Activated CD4-positive, alpha-beta T cell treated with anti-CD3 and anti-CD28 coated beads for 36 hours (primary cell): ENCODE measurements around the gene AFF2. TPM values are rescaled to one million over a fixed set of nuclear protein-coding genes. Genes with fewer than 3 reads are reported as not detected.

Experiments
- ATAC-seq: fragments of 200-7000 bp; cut with Tn5 transposase; one replicate; pipeline ENCODE4 v1.10.0; 2021; ENCODE audit warnings: mild to moderate bottlenecking, moderate library complexity
- CTCF ChIA-PET: fragments of 350-600 bp; sonication (Branson Sonifier 250); formaldehyde crosslinking; loops from one replicate; lab custom pipeline; 2021; ENCODE audit warnings: antibody characterized with exemption; lab: Charles Lee
- POLR2A ChIA-PET: fragments of 350-600 bp; sonication (Branson Sonifier 250); formaldehyde crosslinking; loops from one replicate; lab custom pipeline; 2021; ENCODE audit warnings: antibody characterized with exemption, inconsistent platforms; lab: Charles Lee
- DNase-seq: peaks from one replicate; pipeline ENCODE4 v3.0.0-alpha.2; 2020
- H3K27ac Mint-ChIP-seq: one replicate; pipeline ENCODE4 v1.8.0; 2021; ENCODE audit warnings: mixed read lengths
- H3K27me3 Mint-ChIP-seq: one replicate; pipeline ENCODE4 v1.8.0; 2021; ENCODE audit warnings: mixed read lengths
- H3K36me3 Mint-ChIP-seq: one replicate; pipeline ENCODE4 v1.8.0; 2021; ENCODE audit warnings: low read depth, mixed read lengths
- H3K4me1 Mint-ChIP-seq: one replicate; pipeline ENCODE4 v1.8.0; 2021; ENCODE audit warnings: mixed read lengths
- H3K4me3 Mint-ChIP-seq: one replicate; pipeline ENCODE4 v1.8.0; 2021; ENCODE audit warnings: mild to moderate bottlenecking, moderate library complexity, mixed read lengths
- H3K9me3 Mint-ChIP-seq: one replicate; pipeline ENCODE4 v1.8.0; 2021; ENCODE audit warnings: low read depth, mixed read lengths
- intact Hi-C, 2 experiments: fragments of 100-400 bp; cut with DNase I in 1 of 2; cut with micrococcal nuclease in 1 of 2; formaldehyde crosslinking; loops; one replicate each; pipeline versions ENCODE4 v1.14.2 to v1.15.1; 2022 to 2024; cut with DNase I, micrococcal nuclease
- total RNA-seq, 2 experiments: library from RNA; stranded (reverse); gene quantifications; one replicate each; pipeline ENCODE4 v1.2.3, GENCODE V29; 2021

Gene AFF2
- total RNA-seq, 2 experiments from 2014 or later: 1.3 to 2.2 TPM

GRCh38 chrX:148763896-148764295, 263.5 kb downstream of the AFF2 start:
- no peaks in the 10 kb centered on the region for H3K27me3 Mint-ChIP-seq
- DNase-seq (no peak), ATAC-seq (no peak)
- CTCF ChIA-PET: no interaction called here
- no peak overlapping the region for H3K27ac Mint-ChIP-seq
- no peaks in the 10 kb centered on the region for H3K9me3 Mint-ChIP-seq
- intact Hi-C loops: no loop called here
- no peak overlapping the region for H3K4me3 Mint-ChIP-seq
- no peaks in the 10 kb centered on the region for H3K4me1 Mint-ChIP-seq
- no peaks in the 10 kb centered on the region for H3K36me3 Mint-ChIP-seq
- POLR2A ChIA-PET: no interaction called here

DNA sequence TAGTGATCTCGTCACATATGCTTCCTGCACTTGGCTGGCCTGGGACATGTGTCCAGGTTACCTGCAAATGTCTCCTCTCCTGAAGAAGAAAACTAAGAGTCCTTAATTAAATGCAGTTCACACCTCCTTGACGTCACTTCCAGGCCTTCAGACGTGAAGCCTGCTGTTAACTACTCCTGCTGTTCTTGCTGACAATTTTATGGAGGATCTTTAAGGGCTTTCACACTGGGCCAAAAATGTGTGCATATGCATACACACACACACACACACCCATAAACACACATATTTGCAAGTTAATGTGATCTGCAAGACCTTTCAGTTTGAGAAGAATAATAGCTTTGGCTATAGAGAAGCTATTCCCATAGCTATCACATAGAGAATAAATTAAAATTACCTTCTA, 267.9 kb downstream of the AFF2 start:
- ChIA-PET POLR2A (no interaction called here), CTCF (no interaction called here)
- ATAC-seq: no peak

DNA sequence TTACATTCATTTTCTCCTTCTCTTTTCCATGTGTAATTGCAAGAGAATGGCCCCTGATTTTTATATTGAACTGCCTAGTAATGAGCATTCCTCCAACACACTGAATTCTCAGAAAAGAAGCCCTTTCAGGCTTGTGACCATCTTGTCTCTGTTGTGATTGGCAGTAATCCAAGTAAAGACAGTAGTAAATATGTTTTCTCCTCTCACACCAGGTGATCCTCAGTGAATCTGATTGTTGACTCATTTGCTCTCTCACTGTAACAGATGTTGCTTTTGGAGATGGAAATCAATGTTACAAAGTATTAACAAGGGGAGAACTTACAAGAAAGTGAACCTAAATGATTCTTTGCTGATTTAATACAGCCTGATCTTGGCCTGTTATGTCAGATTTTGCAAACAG, 271.0 kb downstream of the AFF2 start:
- CTCF ChIA-PET: no interaction called here
- Mint-ChIP-seq H3K9me3 (no peaks in the 10 kb centered on the region), H3K36me3 (no peaks in the 10 kb centered on the region), H3K4me1 (no peaks in the 10 kb centered on the region), H3K27me3 (no peaks in the 10 kb centered on the region), H3K4me3 (no peak overlapping the region), H3K27ac (no peak overlapping the region)
- intact Hi-C loops: no loop called here
- POLR2A ChIA-PET: no interaction called here
- no peak for DNase-seq
- ATAC-seq: no peak

More for the DNA sequence above, 267.9 kb downstream of the AFF2 start:
- DNase-seq: no peak
- Mint-ChIP-seq H3K4me1 (no peaks in the 10 kb centered on the region), H3K27ac (no peak overlapping the region), H3K9me3 (no peaks in the 10 kb centered on the region), H3K4me3 (no peak overlapping the region), H3K36me3 (no peaks in the 10 kb centered on the region), H3K27me3 (no peaks in the 10 kb centered on the region)
- intact Hi-C loops: no loop called here

DNA sequence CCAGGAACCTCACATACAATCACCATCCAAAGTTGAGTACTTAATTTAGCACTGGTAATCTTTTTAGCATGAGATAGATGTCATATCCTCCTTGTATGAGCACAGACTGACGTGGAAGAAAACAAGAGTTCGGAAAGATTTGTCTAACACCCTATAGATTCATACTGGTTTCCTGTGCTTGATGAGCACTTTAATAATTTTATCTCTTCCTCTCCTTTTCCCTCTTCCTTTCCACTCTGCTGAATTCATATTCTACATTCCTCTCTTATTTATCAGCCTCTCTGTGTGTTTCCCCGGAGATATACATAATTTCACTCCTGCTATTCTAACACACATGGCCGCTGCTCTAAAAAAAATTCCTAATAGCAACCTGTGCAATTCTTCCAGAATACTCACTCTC, 273.9 kb downstream of the AFF2 start:
- intact Hi-C loops: no loop called here
- ChIA-PET CTCF (no interaction called here), POLR2A (no interaction called here)
- Mint-ChIP-seq H3K4me1 (no peaks in the 10 kb centered on the region), H3K36me3 (no peaks in the 10 kb centered on the region), H3K4me3 (no peak overlapping the region), H3K27me3 (no peaks in the 10 kb centered on the region), H3K9me3 (peaks cover 12% of the 10 kb centered on the region), H3K27ac (no peak overlapping the region)
- DNase-seq (no peak), ATAC-seq (no peak)

- Mint-ChIP-seq H3K4me1 (no peaks in the 10 kb centered on the region), H3K9me3 (no peaks in the 10 kb centered on the region), H3K4me3 (no peak overlapping the region), H3K27ac (no peak overlapping the region), H3K27me3 (no peaks in the 10 kb centered on the region), H3K36me3 (no peaks in the 10 kb centered on the region)
- ATAC-seq (no peak), DNase-seq (no peak)
- CTCF ChIA-PET: no interaction called here
- POLR2A ChIA-PET: no interaction called here
- intact Hi-C loops: no loop called here
Observed at GRCh38 chrX:148784137-148784536, 283.7 kb downstream of the AFF2 start.

DNA sequence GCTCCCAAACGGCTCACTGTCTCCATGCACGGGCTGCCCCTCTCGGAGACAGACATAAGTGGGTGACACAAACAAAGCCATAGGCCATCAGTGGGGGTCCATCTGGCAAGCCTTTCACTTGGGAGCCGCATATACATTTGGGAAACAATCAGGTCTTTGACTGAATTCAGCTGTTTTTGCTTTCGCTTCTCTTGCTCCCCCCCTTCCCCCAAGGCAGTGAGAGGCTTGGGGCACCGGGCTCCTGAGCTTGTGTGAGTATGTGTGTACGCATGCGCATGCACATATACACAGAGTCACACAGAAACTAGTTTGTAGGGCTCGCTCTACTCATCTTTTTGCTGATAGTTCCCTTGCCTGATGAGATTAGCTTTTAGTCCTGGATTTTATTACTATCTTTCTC, 284.4 kb downstream of the AFF2 start:
- Mint-ChIP-seq H3K27me3 (no peaks in the 10 kb centered on the region), H3K36me3 (no peaks in the 10 kb centered on the region), H3K9me3 (no peaks in the 10 kb centered on the region), H3K4me3 (no peak overlapping the region), H3K27ac (no peak overlapping the region), H3K4me1 (no peaks in the 10 kb centered on the region)
- POLR2A ChIA-PET: no interaction called here
- no peak for DNase-seq
- intact Hi-C loops: no loop called here
- no peak for ATAC-seq
- CTCF ChIA-PET: no interaction called here

DNA sequence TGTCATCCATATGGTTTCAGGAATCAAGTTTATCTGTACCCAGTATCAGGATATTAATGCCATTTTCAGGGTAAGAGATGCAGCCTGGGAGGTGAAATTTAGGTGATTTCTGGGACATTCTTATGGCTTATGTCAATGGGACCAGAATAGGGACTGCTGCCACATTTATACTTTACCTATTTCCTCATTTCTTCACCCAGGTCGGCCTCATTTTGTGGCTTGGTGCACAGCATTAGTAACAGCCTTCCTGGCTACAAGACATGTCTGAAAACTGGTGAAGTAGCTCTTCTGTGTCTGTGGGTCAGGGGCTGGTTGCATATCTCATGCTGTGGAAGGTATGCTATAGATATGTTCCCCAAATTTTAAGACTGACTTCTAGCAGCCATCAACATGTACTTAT, 284.8 kb downstream of the AFF2 start:
- Mint-ChIP-seq H3K4me1 (no peaks in the 10 kb centered on the region), H3K36me3 (no peaks in the 10 kb centered on the region)
- CTCF ChIA-PET: no interaction called here

GRCh38 chrX:148788449-148788848, 288.0 kb downstream of the AFF2 start:
- H3K9me3 Mint-ChIP-seq: no peaks in the 10 kb centered on the region
- ChIA-PET CTCF (no interaction called here), POLR2A (no interaction called here)
- no peak overlapping the region for H3K27ac Mint-ChIP-seq
- DNase-seq: no peak
- H3K4me3 Mint-ChIP-seq: no peak overlapping the region
- H3K4me1 Mint-ChIP-seq: no peaks in the 10 kb centered on the region
- no peaks in the 10 kb centered on the region for H3K36me3 Mint-ChIP-seq
- intact Hi-C loops: no loop called here
- no peak for ATAC-seq
- H3K27me3 Mint-ChIP-seq: no peaks in the 10 kb centered on the region

More for the DNA sequence above, 284.8 kb downstream of the AFF2 start:
- ATAC-seq (no peak), DNase-seq (no peak)
- Mint-ChIP-seq H3K9me3 (no peaks in the 10 kb centered on the region), H3K4me3 (no peak overlapping the region), H3K27ac (no peak overlapping the region), H3K27me3 (no peaks in the 10 kb centered on the region)
- POLR2A ChIA-PET: no interaction called here
- intact Hi-C loops: no loop called here

DNA sequence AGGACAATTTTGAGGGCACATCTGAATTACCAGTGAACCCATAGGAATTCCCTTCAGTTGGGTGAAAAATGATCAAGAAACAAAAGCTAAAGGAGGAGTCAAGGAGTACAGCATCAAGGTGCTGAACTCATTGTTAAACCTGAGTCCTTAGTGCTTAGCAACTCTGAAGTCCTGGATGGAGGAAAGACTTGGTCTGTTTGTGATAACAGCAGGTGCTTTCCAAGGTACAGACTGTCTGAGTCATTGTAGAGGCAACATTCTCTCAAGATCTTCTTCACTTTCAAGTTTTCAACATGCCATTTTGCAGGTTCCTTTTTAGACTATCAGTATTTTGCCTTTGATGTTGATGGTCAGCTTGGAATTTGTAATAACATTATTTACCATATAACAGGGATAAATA, 293.9 kb downstream of the AFF2 start:
- CTCF ChIA-PET: no interaction called here
- intact Hi-C loops: no loop called here
- POLR2A ChIA-PET: no interaction called here
- Mint-ChIP-seq H3K4me3 (no peak overlapping the region), H3K27ac (no peak overlapping the region), H3K4me1 (no peaks in the 10 kb centered on the region), H3K9me3 (no peaks in the 10 kb centered on the region), H3K27me3 (no peaks in the 10 kb centered on the region), H3K36me3 (no peaks in the 10 kb centered on the region)
- DNase-seq (no peak), ATAC-seq (no peak)

GRCh38 chrX:148804579-148805355, 304.4 kb downstream of the AFF2 start:
- no peak overlapping the region for H3K4me3 Mint-ChIP-seq
- H3K27me3 Mint-ChIP-seq: no peaks in the 10 kb centered on the region
- no peak for DNase-seq
- ChIA-PET POLR2A (no interaction called here), CTCF (no interaction called here)
- H3K27ac Mint-ChIP-seq: no peak overlapping the region
- no peaks in the 10 kb centered on the region for H3K9me3 Mint-ChIP-seq
- no peaks in the 10 kb centered on the region for H3K36me3 Mint-ChIP-seq
- intact Hi-C loops: no loop called here
- no peaks in the 10 kb centered on the region for H3K4me1 Mint-ChIP-seq
- ATAC-seq: no peak

GRCh38 chrX:148806145-148806870, 305.9 kb downstream of the AFF2 start:
- ATAC-seq (no peak), DNase-seq (no peak)
- no peaks in the 10 kb centered on the region for H3K9me3 Mint-ChIP-seq
- ChIA-PET POLR2A (no interaction called here), CTCF (interaction anchor here (1.1 kb wide), 1 partner anchor 19 kb away, joined by 3 read pairs; no protein-coding TSS in a partner anchor)
- H3K4me3 Mint-ChIP-seq: no peak overlapping the region
- no peaks in the 10 kb centered on the region for H3K36me3 Mint-ChIP-seq
- no peaks in the 10 kb centered on the region for H3K4me1 Mint-ChIP-seq
- no peaks in the 10 kb centered on the region for H3K27me3 Mint-ChIP-seq
- H3K27ac Mint-ChIP-seq: no peak overlapping the region
- intact Hi-C loops: no loop called here

DNA sequence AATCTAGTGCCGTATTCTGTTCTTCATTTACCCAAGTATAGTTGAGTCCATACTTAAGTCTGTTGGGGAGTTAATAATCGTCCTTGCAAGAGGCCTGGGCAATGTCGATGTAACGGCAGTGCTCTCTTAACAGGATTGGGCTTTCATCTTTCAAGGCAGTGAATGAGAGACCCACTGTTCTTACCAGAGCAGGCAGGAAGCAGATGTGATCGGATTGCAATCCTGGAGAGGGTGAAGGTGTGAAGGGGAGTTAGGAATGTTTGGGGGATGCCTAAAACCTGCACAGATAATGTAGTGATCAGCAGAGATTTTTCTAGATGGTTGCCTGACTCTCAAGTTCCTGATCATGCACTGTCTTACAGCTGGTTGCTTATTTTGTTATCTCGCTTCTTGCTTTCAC, 308.4 kb downstream of the AFF2 start:
- ATAC-seq (no peak), DNase-seq (no peak)
- no peak overlapping the region for H3K27ac Mint-ChIP-seq
- CTCF ChIA-PET: no interaction called here
- intact Hi-C loops: no loop called here
- H3K4me1 Mint-ChIP-seq: no peaks in the 10 kb centered on the region
- no peaks in the 10 kb centered on the region for H3K36me3 Mint-ChIP-seq
- no peaks in the 10 kb centered on the region for H3K9me3 Mint-ChIP-seq
- no peak overlapping the region for H3K4me3 Mint-ChIP-seq
- POLR2A ChIA-PET: no interaction called here
- H3K27me3 Mint-ChIP-seq: no peaks in the 10 kb centered on the region
